Measurements from ENCODE around the gene OSGIN1. TPM values are rescaled to one million over a fixed set of nuclear protein-coding genes. Genes with fewer than 3 reads are reported as not detected.

OSGIN1 gene
- total RNA-seq, 1 experiment from 2014 or later: 9.8 TPM

- ATAC-seq: no peak
- CTCF ChIA-PET: no interaction called here
These were observed 29.3 kb upstream of the OSGIN1 start for GRCh38 chr16:83923581-83924365.

DNA sequence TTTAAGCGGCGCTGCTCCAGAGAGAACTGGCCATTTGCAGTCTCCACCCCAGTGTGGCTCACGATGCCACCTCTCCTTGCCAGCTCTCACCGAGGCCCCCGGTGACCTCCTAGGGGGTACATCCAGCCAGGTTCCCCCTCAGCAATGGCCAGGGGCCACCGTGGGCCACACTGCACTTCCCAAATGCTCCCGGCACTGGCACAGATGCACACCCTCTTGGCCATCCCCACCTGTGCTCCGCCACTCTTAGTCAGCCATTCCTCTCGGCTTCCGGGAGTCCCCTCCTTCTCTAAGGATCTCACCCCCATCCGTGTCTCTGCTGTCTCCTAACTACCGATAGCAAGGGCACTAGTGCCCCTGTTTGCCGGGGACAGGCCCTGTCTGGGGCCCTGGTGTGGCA, 28.4 kb upstream of the OSGIN1 start:
- Histone ChIP-seq H3K4me2 (ENCODE audit: low read length) (no peak overlapping the region), H3K9me2 (replicated peaks; ENCODE audit: low read length) (no peaks in the 10 kb centered on the region), H3K4me3 (ENCODE audit: low read length) (no peak overlapping the region), H3K4me1 (ENCODE audit: insufficient read depth, low read length) (peaks cover 10% of the 10 kb centered on the region), H3K9ac (ENCODE audit: low read length) (no peak overlapping the region), H3K27ac (ENCODE audit: low read length) (no peak overlapping the region), H3K9me3 (ENCODE audit: low read length) (no peaks in the 10 kb centered on the region), H3K36me3 (ENCODE audit: low read depth, low read length) (no peaks in the 10 kb centered on the region), H3K79me2 (ENCODE audit: low read length) (no peaks in the 10 kb centered on the region), H2AFZ (ENCODE audit: low read length) (no peak overlapping the region), H3F3A (ENCODE audit: low read length, unreplicated experiment) (no peaks in the 10 kb centered on the region), H4K20me1 (ENCODE audit: low read length) (no peaks in the 10 kb centered on the region), H3K27me3 (ENCODE audit: low read length) (no peaks in the 10 kb centered on the region)
- ChIA-PET POLR2A (ENCODE audit: unreplicated experiment) (no interaction called here), CTCF (no interaction called here)
- intact Hi-C loops (cut with micrococcal nuclease): no loop called here
- no TSS peak for BruUV-seq (replicated peaks)
- TF ChIP-seq, protein P1, sequence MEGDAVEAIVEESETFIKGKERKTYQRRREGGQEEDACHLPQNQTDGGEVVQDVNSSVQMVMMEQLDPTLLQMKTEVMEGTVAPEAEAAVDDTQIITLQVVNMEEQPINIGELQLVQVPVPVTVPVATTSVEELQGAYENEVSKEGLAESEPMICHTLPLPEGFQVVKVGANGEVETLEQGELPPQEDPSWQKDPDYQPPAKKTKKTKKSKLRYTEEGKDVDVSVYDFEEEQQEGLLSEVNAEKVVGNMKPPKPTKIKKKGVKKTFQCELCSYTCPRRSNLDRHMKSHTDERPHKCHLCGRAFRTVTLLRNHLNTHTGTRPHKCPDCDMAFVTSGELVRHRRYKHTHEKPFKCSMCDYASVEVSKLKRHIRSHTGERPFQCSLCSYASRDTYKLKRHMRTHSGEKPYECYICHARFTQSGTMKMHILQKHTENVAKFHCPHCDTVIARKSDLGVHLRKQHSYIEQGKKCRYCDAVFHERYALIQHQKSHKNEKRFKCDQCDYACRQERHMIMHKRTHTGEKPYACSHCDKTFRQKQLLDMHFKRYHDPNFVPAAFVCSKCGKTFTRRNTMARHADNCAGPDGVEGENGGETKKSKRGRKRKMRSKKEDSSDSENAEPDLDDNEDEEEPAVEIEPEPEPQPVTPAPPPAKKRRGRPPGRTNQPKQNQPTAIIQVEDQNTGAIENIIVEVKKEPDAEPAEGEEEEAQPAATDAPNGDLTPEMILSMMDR (conservative IDR thresholded peaks at IDR 0.05; ENCODE audit: low read depth, low read length): no peak
- no peak for TF ChIP-seq EZH2phosphoT487 (IDR thresholded peaks at IDR 0.05; ENCODE audit: borderline replicate concordance, low read length)
- TF ChIP-seq EZH2 (IDR thresholded peaks at IDR 0.05; ENCODE audit: low read length, unreplicated experiment): no peak
- DNase-seq (no peak), ATAC-seq (no peak)

More at GRCh38 chr16:83923581-83924365, 29.3 kb upstream of the OSGIN1 start:
- Histone ChIP-seq H3K27me3 (ENCODE audit: low read length) (no peaks in the 10 kb centered on the region), H4K20me1 (ENCODE audit: low read length) (no peaks in the 10 kb centered on the region), H3K36me3 (ENCODE audit: low read depth, low read length) (no peaks in the 10 kb centered on the region), H3F3A (ENCODE audit: low read length, unreplicated experiment) (no peaks in the 10 kb centered on the region), H3K9ac (ENCODE audit: low read length) (no peak overlapping the region), H3K9me2 (replicated peaks; ENCODE audit: low read length) (no peaks in the 10 kb centered on the region), H3K79me2 (ENCODE audit: low read length) (no peaks in the 10 kb centered on the region), H3K27ac (ENCODE audit: low read length) (no peak overlapping the region), H3K4me3 (ENCODE audit: low read length) (no peak overlapping the region), H3K4me2 (ENCODE audit: low read length) (no peak overlapping the region), H2AFZ (ENCODE audit: low read length) (no peak overlapping the region), H3K9me3 (ENCODE audit: low read length) (no peaks in the 10 kb centered on the region), H3K4me1 (ENCODE audit: insufficient read depth, low read length) (peaks cover 10% of the 10 kb centered on the region)
- intact Hi-C loops (cut with micrococcal nuclease): no loop called here
- TF ChIP-seq EZH2phosphoT487 (IDR thresholded peaks at IDR 0.05; ENCODE audit: borderline replicate concordance, low read length): no peak
- no peak for TF ChIP-seq EZH2 (IDR thresholded peaks at IDR 0.05; ENCODE audit: low read length, unreplicated experiment)
- TF ChIP-seq, protein P1 (conservative IDR thresholded peaks at IDR 0.05; ENCODE audit: low read depth, low read length): no peak
- DNase-seq: no peak
- no TSS peak for BruUV-seq (replicated peaks)
- POLR2A ChIA-PET (ENCODE audit: unreplicated experiment): no interaction called here
